Astrocyte (in vitro differentiated cells and primary cell): ENCODE results near the gene PTPRC. TPM values are rescaled to one million over a fixed set of nuclear protein-coding genes. Genes with fewer than 3 reads are reported as not detected.

Experiments used
- DNase-seq: peaks from one replicate; pipeline ENCODE4 v3.0.0-alpha.2; 2010; ENCODE audit warnings: low read depth
- FAIRE-seq: peaks from 2 replicates; lab custom pipeline; 2011; peaks lifted over from hg19 to GRCh38; lab: Jason Lieb, UNC
- H2AFZ ChIP-seq: 2 replicates; pipeline ENCODE4 v1.6.0; 2012; ENCODE audit warnings: low read depth, low read length, inconsistent platforms
- H3K27ac ChIP-seq: 2 replicates; pipeline ENCODE4 v1.5.1; 2011; ENCODE audit warnings: low read depth, low read length, inconsistent platforms
- H3K27me3 ChIP-seq: 2 replicates; pipeline ENCODE4 v1.6.0; 2011; ENCODE audit warnings: low read length, inconsistent platforms; ENCODE audit not compliant: insufficient read depth
- H3K36me3 ChIP-seq: 2 replicates; pipeline ENCODE4 v1.5.1; 2011; ENCODE audit warnings: low read length, inconsistent platforms; ENCODE audit not compliant: insufficient read depth
- H3K4me1 ChIP-seq: 2 replicates; pipeline ENCODE4 v1.5.1; 2011; ENCODE audit warnings: low read length, inconsistent platforms; ENCODE audit not compliant: insufficient read depth
- H3K4me2 ChIP-seq: 2 replicates; pipeline ENCODE4 v1.6.0; 2012; ENCODE audit warnings: low read length, inconsistent platforms
- H3K4me3 ChIP-seq: 2 replicates; pipeline ENCODE4 v1.5.1; 2011; ENCODE audit warnings: low read depth, mild to moderate bottlenecking, low read length, inconsistent platforms; ENCODE audit not compliant: insufficient read depth
- H3K79me2 ChIP-seq: 2 replicates; pipeline ENCODE4 v1.6.0; 2012; ENCODE audit warnings: mild to moderate bottlenecking, low read length, inconsistent platforms; ENCODE audit not compliant: insufficient read depth
- H3K9ac ChIP-seq: 2 replicates; pipeline ENCODE4 v1.6.0; 2012; ENCODE audit warnings: mild to moderate bottlenecking, low read length, inconsistent platforms
- H3K9me3 ChIP-seq: 2 replicates; pipeline ENCODE4 v1.5.1; 2012; ENCODE audit warnings: low read depth, mild to moderate bottlenecking, low read length, inconsistent platforms; ENCODE audit not compliant: insufficient read depth
- H4K20me1 ChIP-seq: 2 replicates; pipeline ENCODE4 v1.6.0; 2012; ENCODE audit warnings: low read length, inconsistent platforms; ENCODE audit not compliant: insufficient read depth
- H3K27ac Mint-ChIP-seq: one replicate; pipeline ENCODE4 v1.8.0; 2021; ENCODE audit warnings: mild to moderate bottlenecking, mixed read lengths; ENCODE audit not compliant: unreplicated experiment
- H3K27me3 Mint-ChIP-seq: one replicate; pipeline ENCODE4 v1.8.0; 2021; ENCODE audit warnings: low read depth, mixed read lengths; ENCODE audit not compliant: unreplicated experiment
- H3K36me3 Mint-ChIP-seq: one replicate; pipeline ENCODE4 v1.8.0; 2021; ENCODE audit warnings: low read depth, mixed read lengths; ENCODE audit not compliant: unreplicated experiment
- H3K4me1 Mint-ChIP-seq: one replicate; pipeline ENCODE4 v1.8.0; 2021; ENCODE audit warnings: low read depth, mixed read lengths; ENCODE audit not compliant: unreplicated experiment
- H3K4me3 Mint-ChIP-seq: one replicate; pipeline ENCODE4 v1.8.0; 2021; ENCODE audit warnings: mild to moderate bottlenecking, moderate library complexity, mixed read lengths; ENCODE audit not compliant: unreplicated experiment
- H3K9me3 Mint-ChIP-seq: one replicate; pipeline ENCODE4 v1.8.0; 2021; ENCODE audit warnings: mild to moderate bottlenecking, mixed read lengths; ENCODE audit not compliant: unreplicated experiment
- EZH2 ChIP-seq: IDR thresholded peaks from 2 replicates; pipeline ENCODE4 v1.6.1; 2012; ENCODE audit warnings: mild to moderate bottlenecking, low read length, inconsistent platforms; ENCODE audit not compliant: insufficient read depth
- total RNA-seq: library from RNA; stranded (reverse); gene quantifications from 2 replicates; pipeline ENCODE4 v1.2.1, GENCODE V29; 2021
- TF ChIP-seq, protein P1 (sequence below): IDR thresholded peaks from 2 replicates; pipeline ENCODE4 v1.5.1; 2011; ENCODE audit warnings: low read depth, mild to moderate bottlenecking, inconsistent platforms, low read length, moderate library complexity; ENCODE audit not compliant: insufficient read depth

PTPRC gene
- total RNA-seq, 1 donor from 2014 or later, result 0.20 TPM

DNA sequence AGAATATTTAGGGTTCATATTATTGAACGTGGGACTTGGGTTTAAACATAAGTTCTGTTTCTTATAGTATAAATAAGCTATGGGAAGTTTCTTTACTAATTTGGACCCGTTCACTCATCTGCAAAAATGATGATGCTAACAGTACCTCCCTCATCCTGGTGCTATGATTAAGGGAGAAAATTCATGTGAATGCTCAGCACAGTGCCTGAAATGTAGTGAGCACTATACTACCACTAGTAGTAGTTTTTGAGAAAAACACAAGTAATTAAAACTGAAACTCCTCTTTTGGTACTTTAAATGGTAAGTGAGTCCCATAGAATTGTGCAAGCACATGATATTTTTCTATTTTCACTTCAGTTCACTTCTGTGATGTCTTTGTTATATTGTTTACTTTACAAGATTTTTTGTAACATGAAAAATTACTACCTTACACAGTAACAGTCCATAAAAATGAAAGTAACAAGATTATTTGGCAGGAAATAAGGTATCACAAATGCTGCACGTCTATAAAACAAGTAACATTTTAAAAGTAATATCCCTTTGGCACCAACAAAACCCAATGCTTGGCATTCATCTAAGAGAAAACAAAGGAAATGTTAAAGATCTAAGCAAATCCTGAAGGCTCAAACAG, 11.3 kb upstream of the PTPRC start:
- Mint-ChIP-seq H3K4me3 (no peak overlapping the region), H3K27me3 (no peaks in the 10 kb centered on the region), H3K27ac (no peak overlapping the region), H3K36me3 (no peaks in the 10 kb centered on the region), H3K4me1 (no peaks in the 10 kb centered on the region), H3K9me3 (no peaks in the 10 kb centered on the region)
- Histone ChIP-seq H3K27me3 (no peaks in the 10 kb centered on the region), H4K20me1 (no peaks in the 10 kb centered on the region), H3K9me3 (no peaks in the 10 kb centered on the region), H3K4me3 (no peak overlapping the region), H3K4me1 (no peaks in the 10 kb centered on the region), H3K4me2 (no peak overlapping the region), H3K79me2 (no peaks in the 10 kb centered on the region), H3K36me3 (no peaks in the 10 kb centered on the region), H3K27ac (no peak overlapping the region), H2AFZ (no peak overlapping the region), H3K9ac (no peak overlapping the region)
- TF ChIP-seq, protein P1, sequence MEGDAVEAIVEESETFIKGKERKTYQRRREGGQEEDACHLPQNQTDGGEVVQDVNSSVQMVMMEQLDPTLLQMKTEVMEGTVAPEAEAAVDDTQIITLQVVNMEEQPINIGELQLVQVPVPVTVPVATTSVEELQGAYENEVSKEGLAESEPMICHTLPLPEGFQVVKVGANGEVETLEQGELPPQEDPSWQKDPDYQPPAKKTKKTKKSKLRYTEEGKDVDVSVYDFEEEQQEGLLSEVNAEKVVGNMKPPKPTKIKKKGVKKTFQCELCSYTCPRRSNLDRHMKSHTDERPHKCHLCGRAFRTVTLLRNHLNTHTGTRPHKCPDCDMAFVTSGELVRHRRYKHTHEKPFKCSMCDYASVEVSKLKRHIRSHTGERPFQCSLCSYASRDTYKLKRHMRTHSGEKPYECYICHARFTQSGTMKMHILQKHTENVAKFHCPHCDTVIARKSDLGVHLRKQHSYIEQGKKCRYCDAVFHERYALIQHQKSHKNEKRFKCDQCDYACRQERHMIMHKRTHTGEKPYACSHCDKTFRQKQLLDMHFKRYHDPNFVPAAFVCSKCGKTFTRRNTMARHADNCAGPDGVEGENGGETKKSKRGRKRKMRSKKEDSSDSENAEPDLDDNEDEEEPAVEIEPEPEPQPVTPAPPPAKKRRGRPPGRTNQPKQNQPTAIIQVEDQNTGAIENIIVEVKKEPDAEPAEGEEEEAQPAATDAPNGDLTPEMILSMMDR, result no peak
- TF ChIP-seq EZH2, result no peak
- FAIRE-seq, result no peak
- DNase-seq, result no peak

- Histone ChIP-seq H3K4me2 (no peak overlapping the region), H3K9me3 (no peaks in the 10 kb centered on the region), H3K36me3 (no peaks in the 10 kb centered on the region), H3K27ac (no peak overlapping the region), H3K4me1 (no peaks in the 10 kb centered on the region), H2AFZ (no peak overlapping the region), H3K4me3 (no peak overlapping the region), H3K27me3 (no peaks in the 10 kb centered on the region), H3K79me2 (no peaks in the 10 kb centered on the region), H4K20me1 (no peaks in the 10 kb centered on the region), H3K9ac (no peak overlapping the region)
- Mint-ChIP-seq H3K4me3 (no peak overlapping the region), H3K4me1 (no peaks in the 10 kb centered on the region), H3K9me3 (no peaks in the 10 kb centered on the region), H3K27ac (no peak overlapping the region), H3K27me3 (no peaks in the 10 kb centered on the region), H3K36me3 (no peaks in the 10 kb centered on the region)
- TF ChIP-seq EZH2, result no peak
- TF ChIP-seq, protein P1, result no peak
- FAIRE-seq (no peak), DNase-seq (no peak)
These were observed 10.8 kb upstream of the PTPRC start for GRCh38 chr1:198628067-198628455.

GRCh38 chr1:198629610-198630009, 9.2 kb upstream of the PTPRC start:
- no peak overlapping the region for H3K4me3 ChIP-seq
- H3K27ac ChIP-seq, result no peak overlapping the region
- H3K4me3 Mint-ChIP-seq, result no peak overlapping the region
- H4K20me1 ChIP-seq, result no peaks in the 10 kb centered on the region
- H3K27me3 Mint-ChIP-seq, result no peaks in the 10 kb centered on the region
- no peak for FAIRE-seq
- DNase-seq, result no peak
- H3K9me3 Mint-ChIP-seq, result no peaks in the 10 kb centered on the region
- H3K79me2 ChIP-seq, result no peaks in the 10 kb centered on the region
- H3K27ac Mint-ChIP-seq, result no peak overlapping the region
- H3K36me3 ChIP-seq, result no peaks in the 10 kb centered on the region
- no peaks in the 10 kb centered on the region for H3K4me1 Mint-ChIP-seq
- H3K27me3 ChIP-seq, result no peaks in the 10 kb centered on the region
- no peaks in the 10 kb centered on the region for H3K36me3 Mint-ChIP-seq
- no peaks in the 10 kb centered on the region for H3K4me1 ChIP-seq
- H3K9ac ChIP-seq, result no peak overlapping the region
- H2AFZ ChIP-seq, result no peak overlapping the region
- no peak overlapping the region for H3K4me2 ChIP-seq
- H3K9me3 ChIP-seq, result no peaks in the 10 kb centered on the region
- no peak for TF ChIP-seq EZH2
- TF ChIP-seq, protein P1, result no peak
